ENCODE measurements around the gene MVP.

- no peak for TF ChIP-seq CTCF (IDR thresholded peaks at IDR 0.05)
- TF ChIP-seq EP300 (IDR thresholded peaks at IDR 0.05): no peak
These were observed 24.5 kb downstream of the MVP start for GRCh38 chr16:29844575-29845331.

Data from tibial nerve (tissue), 4 donors.